NCI-H2196 treated with DMSO at 0.1 percent for 48 hours (cell line): Measurements from ENCODE around the gene S100PBP.

ENCODE experiments used
- DNase-seq: peaks from one replicate; lab custom pipeline; 2025; ENCODE audit not compliant: unreplicated experiment; lab: John Stamatoyannopoulos, UW

Gene S100PBP

GRCh38 chr1:32825181-32825580, 7.7 kb downstream of the S100PBP start:
- DNase-seq: no peak

DNA sequence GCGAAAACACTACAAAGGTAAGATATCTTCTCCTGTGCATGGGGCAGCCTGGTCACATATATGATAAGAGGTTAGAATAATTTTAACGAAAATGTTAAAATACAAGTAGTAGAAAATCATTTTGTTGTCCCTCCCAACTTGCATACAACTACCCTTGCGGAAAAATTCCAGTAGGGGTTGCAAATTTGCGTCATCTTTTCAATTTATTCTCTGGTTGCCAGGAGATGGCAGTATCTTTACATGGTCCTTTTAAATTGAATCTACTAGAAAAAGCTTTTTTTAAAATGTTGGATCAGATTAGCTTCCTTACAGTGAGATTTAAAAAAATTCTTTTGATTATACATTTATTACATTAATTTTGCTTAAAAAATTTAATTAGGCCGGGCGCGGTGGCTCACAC, 10.9 kb downstream of the S100PBP start:
- DNase-seq: no peak

DNA sequence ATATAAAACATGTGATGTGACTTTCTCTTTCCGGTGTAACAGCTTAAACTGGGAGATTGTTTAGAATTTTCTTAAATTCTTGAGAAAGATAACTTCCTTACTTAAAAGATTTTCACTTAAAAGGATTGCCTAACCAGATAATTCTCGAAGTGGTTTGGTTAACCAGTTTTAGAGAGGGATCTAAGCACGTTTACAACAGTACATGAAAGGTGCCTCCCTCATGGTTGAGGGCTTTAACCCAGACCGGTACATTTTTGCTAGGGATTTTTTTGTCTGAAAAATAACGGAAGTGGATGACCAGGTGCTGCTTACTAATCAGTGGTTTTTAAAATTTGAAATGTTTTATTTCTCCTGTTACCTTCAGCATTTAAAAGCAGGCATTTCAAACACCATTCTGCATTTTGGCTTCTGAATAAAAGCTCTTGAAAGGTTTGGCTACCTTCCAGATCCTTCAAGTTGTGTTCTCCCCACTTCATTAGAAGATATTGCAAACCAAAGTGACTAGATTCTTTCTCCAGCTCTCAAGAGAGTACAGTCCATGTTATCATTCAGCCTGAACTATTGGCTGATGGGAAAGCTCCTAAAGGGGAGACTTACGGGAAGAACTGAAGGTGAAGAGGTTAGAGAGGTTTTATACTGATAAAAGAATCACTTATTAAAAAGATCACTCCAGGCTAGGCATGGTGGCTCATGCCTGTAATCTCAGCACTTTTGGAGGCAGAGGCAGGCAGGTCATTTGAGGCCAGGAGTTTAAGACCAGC, 12.8 kb downstream of the S100PBP start:
- DNase-seq: no peak

DNA sequence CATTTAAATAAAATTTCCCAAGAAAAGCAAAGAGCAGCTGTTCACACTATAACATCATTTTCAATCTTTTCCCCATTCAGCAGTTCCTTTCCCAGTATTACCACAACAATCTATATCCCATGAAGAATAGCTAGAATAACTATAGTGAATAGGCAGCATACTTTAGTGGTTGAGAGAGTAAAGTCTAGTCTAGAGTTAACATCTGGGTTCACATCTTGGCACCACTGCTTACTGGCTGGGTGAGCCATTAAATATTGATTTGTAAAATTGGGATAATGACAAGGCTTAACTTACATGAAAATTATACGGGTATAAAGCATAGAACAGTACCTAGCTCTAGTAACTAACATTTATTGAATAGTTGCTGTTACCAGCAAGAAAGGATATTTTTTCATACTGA, 14.4 kb downstream of the S100PBP start:
- no peak for DNase-seq

- no peak for DNase-seq
Observed at GRCh38 chr1:32848354-32849063, 31.1 kb downstream of the S100PBP start.

GRCh38 chr1:32855861-32856617, 38.6 kb downstream of the S100PBP start:
- no peak for DNase-seq

GRCh38 chr1:32858136-32858535, 40.7 kb downstream of the S100PBP start:
- no peak for DNase-seq

- no peak for DNase-seq
Observed at GRCh38 chr1:32858791-32859190, 41.3 kb downstream of the S100PBP start.

- no peak for DNase-seq
Observed at GRCh38 chr1:32859915-32860314, 42.5 kb downstream of the S100PBP start.

GRCh38 chr1:32860566-32860965, 43.1 kb downstream of the S100PBP start:
- no peak for DNase-seq

DNA sequence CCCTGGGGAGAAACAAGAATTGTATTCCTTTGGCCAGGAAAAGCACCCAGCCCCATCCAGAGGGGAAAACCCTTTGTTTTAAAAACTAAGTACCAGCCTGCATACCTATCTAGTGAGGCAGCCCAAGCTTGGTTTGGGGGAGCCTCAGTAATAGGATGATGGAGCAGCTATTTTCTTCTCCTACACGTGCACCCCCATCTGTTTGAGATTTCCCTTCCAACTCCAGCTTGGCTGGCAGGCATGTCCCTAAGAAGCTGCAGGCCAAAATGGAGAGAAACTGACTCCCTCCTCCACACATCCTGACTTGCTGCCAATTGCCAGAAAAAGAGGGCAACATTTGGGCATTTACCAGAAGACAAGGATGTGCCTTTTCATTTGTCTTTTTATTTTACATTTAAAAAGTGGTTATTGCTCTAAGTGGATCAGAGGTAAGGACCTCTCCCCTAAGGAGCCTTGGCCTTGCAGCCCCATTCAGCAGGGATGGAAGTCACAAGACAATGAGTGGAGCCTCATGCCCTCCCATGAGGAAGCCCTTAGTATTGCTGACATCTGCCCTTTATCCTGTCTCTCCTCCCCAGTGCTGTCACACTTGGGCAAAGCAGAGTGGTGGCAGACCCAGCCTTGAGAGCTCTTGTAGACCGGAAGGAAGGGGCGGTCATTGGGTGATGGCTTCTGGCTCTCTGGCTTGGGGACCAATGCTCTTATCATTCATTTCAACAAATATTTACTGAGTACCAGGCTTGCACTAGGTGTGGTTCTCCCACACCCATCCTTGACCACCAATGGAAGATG, 44.6 kb downstream of the S100PBP start:
- no peak for DNase-seq

- DNase-seq: no peak
Observed at GRCh38 chr1:32863218-32863880, 45.9 kb downstream of the S100PBP start.

- no peak for DNase-seq
Observed at GRCh38 chr1:32863881-32864245, 46.4 kb downstream of the S100PBP start.

GRCh38 chr1:32864375-32865019, 47.0 kb downstream of the S100PBP start:
- no peak for DNase-seq

- DNase-seq: no peak
Observed at GRCh38 chr1:32865639-32866405, 48.4 kb downstream of the S100PBP start.

- DNase-seq: no peak
Observed at GRCh38 chr1:32867151-32867550, 49.7 kb downstream of the S100PBP start.

DNA sequence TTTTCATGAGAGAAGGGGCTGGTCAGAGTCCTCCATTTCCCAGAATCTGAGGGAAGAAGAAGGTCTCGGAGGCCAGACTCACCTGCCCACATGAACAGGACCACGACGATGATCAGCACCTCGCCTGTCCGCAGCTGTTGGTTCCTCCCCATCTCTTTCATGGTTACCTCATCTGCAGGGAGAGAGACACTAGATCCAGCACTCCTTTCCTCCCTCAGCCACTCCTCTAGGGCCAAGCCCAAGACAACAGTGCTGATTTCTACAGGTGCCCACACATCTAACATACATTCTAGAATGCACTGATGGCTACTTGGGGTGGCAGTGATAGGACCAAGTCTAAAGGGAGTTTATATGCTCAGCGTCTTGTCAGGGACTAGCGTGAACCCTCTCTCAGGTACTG, 50.2 kb downstream of the S100PBP start:
- no peak for DNase-seq

- no peak for DNase-seq
Observed at GRCh38 chr1:32868085-32868484, 50.6 kb downstream of the S100PBP start.

GRCh38 chr1:32868806-32869455, 51.5 kb downstream of the S100PBP start:
- no peak for DNase-seq
